K562 (cell line): ENCODE measurements around the gene TTL. TPM values are rescaled to one million over a fixed set of nuclear protein-coding genes. Genes with fewer than 3 reads are reported as not detected.

Source experiments
- CHCHD3 ChIP-seq: fragments of 250-450 bp; sonication (Bioruptor Pico); IDR thresholded peaks from 2 replicates; pipeline ENCODE4 v2.1.2; 2022; ENCODE audit warnings: mild to moderate bottlenecking
- FOSL1 ChIP-seq: fragments of 200-800 bp; sonication (Bioruptor generic); conservative IDR thresholded peaks from 2 replicates; pipeline ENCODE4 v1.6.1; 2016; ENCODE audit warnings: missing genetic modification characterization, missing compliant biosample characterization
- KDM5B ChIP-seq: fragments of 200-600 bp; sonication (generic); IDR thresholded peaks from 2 replicates; pipeline ENCODE4 v1.6.1; 2012; ENCODE audit warnings: low read depth, mild to moderate bottlenecking, moderate library complexity, low read length, control low read depth, inconsistent platforms; ENCODE audit not compliant: insufficient replicate concordance
- NFE2 ChIP-seq: IDR thresholded peaks from 2 replicates; pipeline ENCODE4 v1.6.1; 2014; ENCODE audit warnings: antibody characterized with exemption, low read depth
- NFIC ChIP-seq: fragments of 450-650 bp; IDR thresholded peaks from 2 replicates; pipeline ENCODE4 v1.6.1; 2017; ENCODE audit warnings: mild to moderate bottlenecking, inconsistent platforms
- SMAD4 ChIP-seq: fragments of 250-450 bp; sonication (Bioruptor Pico); conservative IDR thresholded peaks from 2 replicates; pipeline ENCODE4 v1.8.0; 2021; ENCODE audit warnings: inconsistent platforms, mild to moderate bottlenecking, moderate library complexity
- ZNF695 ChIP-seq: fragments of 450-650 bp; formaldehyde crosslinking; IDR thresholded peaks from 2 replicates; pipeline ENCODE4 v1.4.0; 2020; ENCODE audit warnings: mild to moderate bottlenecking, moderate library complexity
- polyA plus RNA-seq, 8 experiments: library from polyadenylated mRNA; depleted of rRNA in 4 of 8; stranded (reverse) in 5 of 8; unstranded in 3 of 8; fragments of >200 nt; fragmentation: Nextera tagmentation in 2 of 8; fragmentation: Illumina TruSeq in 1 of 8; extraction: Ambion mirVana in 2 of 8; extraction: Trizol in 1 of 8; gene quantifications; 2 replicates each; pipeline versions ENCODE4 v1.2.1 to v1.2.3, GENCODE V29; 2011 to 2014; ENCODE audit warnings: inconsistent platforms in 1 of 8, missing spikeins in 1 of 8
- total RNA-seq, 7 experiments: library from RNA; depleted of rRNA in 6 of 7; stranded (reverse); fragments of >200 nt in 6 of 7; fragmentation: Illumina TruSeq in 2 of 7; extraction: Trizol in 2 of 7; gene quantifications; 2 replicates each; pipeline versions ENCODE4 v1.2.1 to v1.2.3, GENCODE V29; 2011 to 2021; ENCODE audit warnings: low replicate concordance in 1 of 7
- TF ChIP-seq, protein P1 (sequence below): fragments of 450-650 bp; IDR thresholded peaks from 2 replicates; pipeline ENCODE4 v1.6.1; 2017; ENCODE audit warnings: antibody characterized with exemption
- TF ChIP-seq, protein P2 (sequence below): sonication (generic); formaldehyde crosslinking; IDR thresholded peaks from 2 replicates; pipeline ENCODE4 v1.9.0; 2022; ENCODE audit warnings: mild to moderate bottlenecking, missing genetic modification reagents

TTL gene
- total and polyA plus RNA-seq, 9 of the 15 experiments (the other 6 are each of a cell fraction or from before 2014, with no cell fraction given): 9.4 to 54.4 (median 34.9) TPM

DNA sequence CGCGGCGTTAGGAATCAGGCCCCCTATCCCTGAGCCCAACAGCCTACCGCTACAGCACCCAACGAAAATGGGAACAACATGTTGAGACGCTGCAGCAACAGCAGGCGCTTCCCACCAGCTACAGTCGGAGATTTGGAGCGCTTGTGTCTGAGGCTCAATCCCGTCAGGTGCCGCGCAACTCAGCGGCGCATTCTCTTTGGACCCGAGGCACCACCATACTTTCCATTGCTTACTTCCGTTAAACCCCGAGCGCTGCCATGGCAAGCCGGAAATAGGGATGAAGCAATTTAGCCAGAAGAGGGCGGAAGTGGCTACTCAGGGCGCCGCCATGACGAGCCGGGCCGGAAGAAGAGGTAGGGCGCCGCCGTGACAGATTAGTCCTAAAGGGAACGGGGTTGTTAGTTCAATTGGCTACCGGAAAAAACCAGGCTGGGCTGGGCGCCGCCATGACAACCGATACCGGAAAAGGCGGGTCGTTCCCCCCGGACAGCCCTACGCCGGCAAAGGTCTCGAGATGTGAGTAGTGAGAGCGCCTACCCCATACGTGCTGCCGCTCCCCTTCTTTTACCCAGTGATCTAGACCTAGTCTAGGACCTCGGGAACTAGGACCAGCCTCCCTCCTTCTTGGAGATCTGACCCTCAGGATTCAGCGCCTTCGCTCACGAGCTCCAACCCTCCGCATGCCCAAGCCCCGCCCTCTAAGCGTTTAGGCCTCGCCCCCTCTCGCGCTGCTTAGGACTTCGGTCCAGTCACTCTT is 102.4 kb downstream of the TTL start, which contains the start of gene CHCHD5 (continued):
- TF ChIP-seq, protein P1, sequence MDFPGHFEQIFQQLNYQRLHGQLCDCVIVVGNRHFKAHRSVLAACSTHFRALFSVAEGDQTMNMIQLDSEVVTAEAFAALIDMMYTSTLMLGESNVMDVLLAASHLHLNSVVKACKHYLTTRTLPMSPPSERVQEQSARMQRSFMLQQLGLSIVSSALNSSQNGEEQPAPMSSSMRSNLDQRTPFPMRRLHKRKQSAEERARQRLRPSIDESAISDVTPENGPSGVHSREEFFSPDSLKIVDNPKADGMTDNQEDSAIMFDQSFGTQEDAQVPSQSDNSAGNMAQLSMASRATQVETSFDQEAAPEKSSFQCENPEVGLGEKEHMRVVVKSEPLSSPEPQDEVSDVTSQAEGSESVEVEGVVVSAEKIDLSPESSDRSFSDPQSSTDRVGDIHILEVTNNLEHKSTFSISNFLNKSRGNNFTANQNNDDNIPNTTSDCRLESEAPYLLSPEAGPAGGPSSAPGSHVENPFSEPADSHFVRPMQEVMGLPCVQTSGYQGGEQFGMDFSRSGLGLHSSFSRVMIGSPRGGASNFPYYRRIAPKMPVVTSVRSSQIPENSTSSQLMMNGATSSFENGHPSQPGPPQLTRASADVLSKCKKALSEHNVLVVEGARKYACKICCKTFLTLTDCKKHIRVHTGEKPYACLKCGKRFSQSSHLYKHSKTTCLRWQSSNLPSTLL: no peak
- TF ChIP-seq SMAD4 (peak; percentile 35; the same call in 1 of the 2 replicates), CHCHD3 (CRISPR knock-in tag) (no peak), NFE2 (0 out of 2 replicates have a peak, but pooled peaks have one; percentile 1), ZNF695 (no peak), NFIC (no peak), FOSL1 (tag) (peak; percentile 46; the same call in 1 of the 2 replicates), KDM5B (peak; percentile 78)
- TF ChIP-seq, protein P2, sequence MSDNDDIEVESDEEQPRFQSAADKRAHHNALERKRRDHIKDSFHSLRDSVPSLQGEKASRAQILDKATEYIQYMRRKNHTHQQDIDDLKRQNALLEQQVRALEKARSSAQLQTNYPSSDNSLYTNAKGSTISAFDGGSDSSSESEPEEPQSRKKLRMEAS (CRISPR knock-in tag): peak; percentile 76
